SK-N-SH treated with all-trans-retinoic acid at 6 μM for 48 hours (cell line): ENCODE data around the gene RNF144A.

ENCODE experiments used
- ATAC-seq: fragments of 200-7000 bp; cut with Tn5 transposase; 3 replicates; pipeline ENCODE4 v1.9.1; 2020; ENCODE audit warnings: mild to moderate bottlenecking, moderate library complexity
- ARNTL ChIP-seq: fragments of 450-650 bp; formaldehyde crosslinking; IDR thresholded peaks from 2 replicates; pipeline ENCODE4 v1.5.0; 2020; ENCODE audit warnings: low read depth, mild to moderate bottlenecking, moderate library complexity, borderline replicate concordance
- BACH2 ChIP-seq: fragments of 250-450 bp; sonication (Bioruptor Pico); IDR thresholded peaks from 2 replicates; pipeline ENCODE4 v1.9.0; 2021; ENCODE audit warnings: mild to moderate bottlenecking, borderline replicate concordance
- CSDC2 ChIP-seq: fragments of 250-450 bp; sonication (Bioruptor Pico); IDR thresholded peaks from 2 replicates; pipeline ENCODE4 v1.5.0; 2020; ENCODE audit warnings: mild to moderate bottlenecking, moderate library complexity
- ESRRG ChIP-seq: fragments of 250-450 bp; sonication (Bioruptor Pico); IDR thresholded peaks from 2 replicates; pipeline ENCODE4 v1.6.1; 2021; ENCODE audit warnings: mild to moderate bottlenecking
- ISL1 ChIP-seq: fragments of 250-450 bp; sonication (Bioruptor Pico); IDR thresholded peaks from 2 replicates; pipeline ENCODE4 v2.1.2; 2022; ENCODE audit warnings: mild to moderate bottlenecking, moderate library complexity
- OSR1 ChIP-seq: fragments of 250-450 bp; sonication (Bioruptor Pico); IDR thresholded peaks from 2 replicates; pipeline ENCODE4 v1.8.0; 2022; ENCODE audit warnings: moderate library complexity, mild to moderate bottlenecking, inconsistent platforms
- TOX ChIP-seq: fragments of 250-450 bp; sonication (Bioruptor Pico); IDR thresholded peaks from 2 replicates; pipeline ENCODE4 v1.8.0; 2021; ENCODE audit warnings: mild to moderate bottlenecking, moderate library complexity, borderline replicate concordance
- ZC3H10 ChIP-seq: fragments of 250-450 bp; sonication (Bioruptor Pico); IDR thresholded peaks from 2 replicates; pipeline ENCODE4 v1.5.1; 2021; ENCODE audit warnings: mild to moderate bottlenecking, moderate library complexity
- ZFP3 ChIP-seq: fragments of 250-450 bp; sonication (Bioruptor Pico); IDR thresholded peaks from 2 replicates; pipeline ENCODE4 v1.5.0; 2020; ENCODE audit warnings: mild to moderate bottlenecking, moderate library complexity
- ZNF565 ChIP-seq: fragments of 450-650 bp; formaldehyde crosslinking; conservative IDR thresholded peaks from 2 replicates; pipeline ENCODE4 v1.5.0; 2020; ENCODE audit warnings: low read depth, mild to moderate bottlenecking, moderate library complexity
- ZNF70 ChIP-seq: fragments of 450-650 bp; formaldehyde crosslinking; IDR thresholded peaks from 2 replicates; pipeline ENCODE4 v1.5.0; 2020; ENCODE audit warnings: mild to moderate bottlenecking, moderate library complexity
- ZNF8 ChIP-seq: fragments of 450-650 bp; formaldehyde crosslinking; IDR thresholded peaks from 2 replicates; pipeline ENCODE4 v1.5.0; 2020; ENCODE audit warnings: mild to moderate bottlenecking, moderate library complexity
- TF ChIP-seq, protein P1 (sequence below): fragments of 250-450 bp; sonication (Bioruptor Pico); IDR thresholded peaks from 2 replicates; pipeline ENCODE4 v1.5.1; 2021; ENCODE audit warnings: mild to moderate bottlenecking, moderate library complexity
- TF ChIP-seq, protein P2 (sequence below): fragments of 250-450 bp; sonication (Bioruptor Pico); IDR thresholded peaks from 2 replicates; pipeline ENCODE4 v1.5.1; 2020; ENCODE audit warnings: low read depth, mild to moderate bottlenecking, moderate library complexity
- TF ChIP-seq, protein P3 (sequence below): fragments of 250-450 bp; sonication (Bioruptor Pico); IDR thresholded peaks from 2 replicates; pipeline ENCODE4 v1.5.0; 2020; ENCODE audit warnings: mild to moderate bottlenecking, moderate library complexity
- TF ChIP-seq, protein P4 (sequence below): fragments of 250-450 bp; sonication (Bioruptor Pico); IDR thresholded peaks from 2 replicates; pipeline ENCODE4 v1.8.0; 2020; ENCODE audit warnings: mild to moderate bottlenecking, moderate library complexity, borderline replicate concordance

RNF144A gene

DNA sequence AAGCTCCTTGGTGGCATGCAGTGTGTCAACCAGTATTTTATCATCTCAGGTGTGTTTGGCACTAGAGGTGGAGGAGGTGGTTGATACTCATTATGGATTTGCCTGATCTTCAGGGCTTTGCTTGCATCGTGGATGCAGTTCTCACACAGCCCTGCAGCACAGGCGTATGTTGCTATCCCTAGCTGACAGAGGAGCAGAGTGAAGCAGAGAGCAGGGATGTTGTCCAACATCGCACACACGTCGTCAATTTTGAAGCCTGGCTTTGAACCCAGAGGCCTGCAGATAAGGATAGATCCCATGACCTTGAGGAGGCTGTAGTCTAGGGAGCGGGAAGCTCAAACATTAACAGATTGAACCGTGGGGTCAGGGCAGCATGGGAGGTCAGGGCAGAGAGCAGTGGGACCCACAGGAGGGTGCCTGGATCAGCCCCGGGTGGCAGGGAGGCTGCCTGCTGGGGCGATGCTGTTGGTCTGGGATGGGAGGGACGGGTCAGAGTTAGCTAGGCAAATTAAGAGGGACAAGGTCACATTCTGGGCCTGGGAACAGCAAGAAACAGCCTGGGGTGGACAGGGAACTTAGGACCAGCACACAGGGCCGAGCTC, 4.2 kb downstream of the RNF144A start (continued):
- TF ChIP-seq, protein P1, sequence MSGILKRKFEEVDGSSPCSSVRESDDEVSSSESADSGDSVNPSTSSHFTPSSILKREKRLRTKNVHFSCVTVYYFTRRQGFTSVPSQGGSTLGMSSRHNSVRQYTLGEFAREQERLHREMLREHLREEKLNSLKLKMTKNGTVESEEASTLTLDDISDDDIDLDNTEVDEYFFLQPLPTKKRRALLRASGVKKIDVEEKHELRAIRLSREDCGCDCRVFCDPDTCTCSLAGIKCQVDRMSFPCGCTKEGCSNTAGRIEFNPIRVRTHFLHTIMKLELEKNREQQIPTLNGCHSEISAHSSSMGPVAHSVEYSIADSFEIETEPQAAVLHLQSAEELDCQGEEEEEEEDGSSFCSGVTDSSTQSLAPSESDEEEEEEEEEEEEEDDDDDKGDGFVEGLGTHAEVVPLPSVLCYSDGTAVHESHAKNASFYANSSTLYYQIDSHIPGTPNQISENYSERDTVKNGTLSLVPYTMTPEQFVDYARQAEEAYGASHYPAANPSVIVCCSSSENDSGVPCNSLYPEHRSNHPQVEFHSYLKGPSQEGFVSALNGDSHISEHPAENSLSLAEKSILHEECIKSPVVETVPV (CRISPR knock-in tag) = no peak
- no peak for TF ChIP-seq ZC3H10
- no peak for TF ChIP-seq BACH2 (CRISPR knock-in tag)

DNA sequence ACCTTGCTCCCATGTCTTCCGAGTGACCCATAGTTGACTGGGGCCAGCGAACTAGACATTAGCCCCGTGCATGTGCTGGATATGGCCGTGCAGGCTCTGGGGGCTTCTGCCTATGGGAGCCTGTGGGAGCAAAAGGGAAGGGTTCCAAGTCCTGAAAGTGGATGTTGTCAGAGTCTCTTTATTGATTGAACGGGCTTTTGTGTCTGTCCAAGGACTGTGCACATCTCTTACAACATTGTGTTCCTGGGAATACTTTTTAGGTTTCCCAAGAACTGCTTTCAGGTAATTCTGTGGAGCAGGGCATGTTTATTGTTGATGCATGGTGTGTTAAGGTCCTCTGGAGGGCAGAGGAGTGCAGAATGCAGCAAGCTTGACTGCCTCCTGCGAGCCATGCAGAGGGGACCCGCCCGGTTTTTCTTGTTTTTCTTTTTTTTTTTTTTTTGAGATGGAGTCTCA, 5.0 kb downstream of the RNF144A start:
- no peak for TF ChIP-seq CSDC2 (CRISPR knock-in tag)
- TF ChIP-seq, protein P2, sequence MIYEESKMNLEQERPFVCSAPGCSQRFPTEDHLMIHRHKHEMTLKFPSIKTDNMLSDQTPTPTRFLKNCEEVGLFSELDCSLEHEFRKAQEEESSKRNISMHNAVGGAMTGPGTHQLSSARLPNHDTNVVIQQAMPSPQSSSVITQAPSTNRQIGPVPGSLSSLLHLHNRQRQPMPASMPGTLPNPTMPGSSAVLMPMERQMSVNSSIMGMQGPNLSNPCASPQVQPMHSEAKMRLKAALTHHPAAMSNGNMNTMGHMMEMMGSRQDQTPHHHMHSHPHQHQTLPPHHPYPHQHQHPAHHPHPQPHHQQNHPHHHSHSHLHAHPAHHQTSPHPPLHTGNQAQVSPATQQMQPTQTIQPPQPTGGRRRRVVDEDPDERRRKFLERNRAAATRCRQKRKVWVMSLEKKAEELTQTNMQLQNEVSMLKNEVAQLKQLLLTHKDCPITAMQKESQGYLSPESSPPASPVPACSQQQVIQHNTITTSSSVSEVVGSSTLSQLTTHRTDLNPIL = no peak
- no peak for ATAC-seq

DNA sequence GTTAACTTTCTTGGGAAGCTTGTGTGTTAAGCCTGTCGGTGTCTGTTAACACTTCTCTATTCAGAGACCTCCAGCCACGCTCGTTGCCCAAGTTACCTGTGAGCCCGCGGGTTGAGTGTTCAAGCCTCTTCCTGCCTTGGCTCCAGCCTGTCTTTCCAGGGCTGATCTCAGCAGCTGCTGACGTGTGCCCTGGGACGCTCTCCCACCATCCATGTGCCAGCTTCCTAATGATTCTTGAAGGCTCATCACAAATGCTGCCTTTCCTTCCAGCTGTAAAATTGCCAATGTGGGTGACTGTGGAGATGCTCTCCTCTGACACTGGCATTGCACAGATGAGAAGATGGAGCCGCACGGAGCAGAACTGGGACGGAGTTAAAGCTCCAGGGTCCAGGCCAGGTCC, 6.1 kb downstream of the RNF144A start:
- no peak for ATAC-seq
- TF ChIP-seq, protein P2 = no peak
- TF ChIP-seq ESRRG (CRISPR knock-in tag) (no peak), ZNF565 (CRISPR knock-in tag) (no peak), ZNF8 (CRISPR knock-in tag) (no peak), ZFP3 (CRISPR knock-in tag) (no peak), ZNF70 (CRISPR knock-in tag) (no peak), OSR1 (CRISPR knock-in tag) (no peak), TOX (no peak), ISL1 (CRISPR knock-in tag) (no peak), BACH2 (CRISPR knock-in tag) (no peak), CSDC2 (CRISPR knock-in tag) (no peak)
- TF ChIP-seq, protein P3, sequence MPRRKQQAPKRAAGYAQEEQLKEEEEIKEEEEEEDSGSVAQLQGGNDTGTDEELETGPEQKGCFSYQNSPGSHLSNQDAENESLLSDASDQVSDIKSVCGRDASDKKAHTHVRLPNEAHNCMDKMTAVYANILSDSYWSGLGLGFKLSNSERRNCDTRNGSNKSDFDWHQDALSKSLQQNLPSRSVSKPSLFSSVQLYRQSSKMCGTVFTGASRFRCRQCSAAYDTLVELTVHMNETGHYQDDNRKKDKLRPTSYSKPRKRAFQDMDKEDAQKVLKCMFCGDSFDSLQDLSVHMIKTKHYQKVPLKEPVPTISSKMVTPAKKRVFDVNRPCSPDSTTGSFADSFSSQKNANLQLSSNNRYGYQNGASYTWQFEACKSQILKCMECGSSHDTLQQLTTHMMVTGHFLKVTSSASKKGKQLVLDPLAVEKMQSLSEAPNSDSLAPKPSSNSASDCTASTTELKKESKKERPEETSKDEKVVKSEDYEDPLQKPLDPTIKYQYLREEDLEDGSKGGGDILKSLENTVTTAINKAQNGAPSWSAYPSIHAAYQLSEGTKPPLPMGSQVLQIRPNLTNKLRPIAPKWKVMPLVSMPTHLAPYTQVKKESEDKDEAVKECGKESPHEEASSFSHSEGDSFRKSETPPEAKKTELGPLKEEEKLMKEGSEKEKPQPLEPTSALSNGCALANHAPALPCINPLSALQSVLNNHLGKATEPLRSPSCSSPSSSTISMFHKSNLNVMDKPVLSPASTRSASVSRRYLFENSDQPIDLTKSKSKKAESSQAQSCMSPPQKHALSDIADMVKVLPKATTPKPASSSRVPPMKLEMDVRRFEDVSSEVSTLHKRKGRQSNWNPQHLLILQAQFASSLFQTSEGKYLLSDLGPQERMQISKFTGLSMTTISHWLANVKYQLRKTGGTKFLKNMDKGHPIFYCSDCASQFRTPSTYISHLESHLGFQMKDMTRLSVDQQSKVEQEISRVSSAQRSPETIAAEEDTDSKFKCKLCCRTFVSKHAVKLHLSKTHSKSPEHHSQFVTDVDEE = no peak
- TF ChIP-seq, protein P4, sequence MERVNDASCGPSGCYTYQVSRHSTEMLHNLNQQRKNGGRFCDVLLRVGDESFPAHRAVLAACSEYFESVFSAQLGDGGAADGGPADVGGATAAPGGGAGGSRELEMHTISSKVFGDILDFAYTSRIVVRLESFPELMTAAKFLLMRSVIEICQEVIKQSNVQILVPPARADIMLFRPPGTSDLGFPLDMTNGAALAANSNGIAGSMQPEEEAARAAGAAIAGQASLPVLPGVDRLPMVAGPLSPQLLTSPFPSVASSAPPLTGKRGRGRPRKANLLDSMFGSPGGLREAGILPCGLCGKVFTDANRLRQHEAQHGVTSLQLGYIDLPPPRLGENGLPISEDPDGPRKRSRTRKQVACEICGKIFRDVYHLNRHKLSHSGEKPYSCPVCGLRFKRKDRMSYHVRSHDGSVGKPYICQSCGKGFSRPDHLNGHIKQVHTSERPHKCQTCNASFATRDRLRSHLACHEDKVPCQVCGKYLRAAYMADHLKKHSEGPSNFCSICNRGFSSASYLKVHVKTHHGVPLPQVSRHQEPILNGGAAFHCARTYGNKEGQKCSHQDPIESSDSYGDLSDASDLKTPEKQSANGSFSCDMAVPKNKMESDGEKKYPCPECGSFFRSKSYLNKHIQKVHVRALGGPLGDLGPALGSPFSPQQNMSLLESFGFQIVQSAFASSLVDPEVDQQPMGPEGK (CRISPR knock-in tag) = no peak
- TF ChIP-seq, protein P1 (CRISPR knock-in tag) = no peak
- TF ChIP-seq, all 23 proteins: peak for 0

DNA sequence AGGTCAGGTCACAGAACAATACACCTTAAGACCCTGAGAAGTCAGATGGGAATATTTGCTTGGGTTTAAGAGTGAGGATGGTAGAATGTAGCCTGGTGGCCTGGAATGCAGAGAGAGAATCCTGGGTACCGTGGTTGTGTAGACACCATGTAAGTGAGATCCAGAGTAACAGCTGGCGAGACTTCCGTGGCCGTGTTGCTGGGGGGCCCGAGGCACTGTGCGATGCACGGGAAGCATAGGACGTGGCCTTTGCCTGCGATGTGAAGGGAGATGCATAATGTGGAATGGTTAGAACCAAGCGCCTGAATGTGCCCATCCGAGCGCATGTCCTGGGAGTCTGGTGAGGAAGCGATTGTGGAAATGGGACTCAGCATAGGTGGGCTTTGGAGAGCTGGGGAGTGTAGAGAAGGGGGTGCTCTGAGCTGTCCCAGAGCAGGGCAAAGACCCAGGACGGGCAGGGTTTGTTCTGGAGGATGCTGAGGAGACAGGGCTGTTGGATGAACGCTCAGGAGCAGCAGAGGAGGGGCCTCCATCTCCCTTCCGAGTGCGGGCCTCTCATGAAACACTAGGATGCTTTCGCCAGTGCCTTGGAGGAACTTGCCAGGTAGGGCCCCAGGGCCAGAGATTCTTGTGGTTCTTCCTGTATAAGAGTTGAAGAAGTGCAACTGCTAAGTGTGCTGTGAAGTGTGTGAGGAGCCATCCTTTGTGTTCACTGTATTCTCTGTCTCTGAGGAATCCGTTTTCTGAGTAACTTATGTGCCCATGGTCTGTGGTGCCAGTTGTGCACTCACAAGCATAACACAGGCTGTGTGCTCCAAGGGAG, 7.1 kb downstream of the RNF144A start:
- no peak for ATAC-seq
- TF ChIP-seq BACH2 (CRISPR knock-in tag) (no peak), ARNTL (no peak), OSR1 (CRISPR knock-in tag) (no peak)
- TF ChIP-seq, protein P3 = no peak
- TF ChIP-seq, protein P4 (CRISPR knock-in tag) = no peak
- TF ChIP-seq, protein P2 = no peak
